Omental fat pad (tissue), 4 donors: ENCODE results near the gene MYO15B. TPM values are rescaled to one million over a fixed set of nuclear protein-coding genes. Genes with fewer than 3 reads are reported as not detected.

ENCODE experiments used
- ATAC-seq: fragments of 150-250 bp; one replicate; pipeline ENCODE4 v1.9.1; 2016; ENCODE audit warnings: mild to moderate bottlenecking, moderate library complexity; ENCODE audit not compliant: low FRiP score
- DNase-seq: peaks from one replicate; pipeline ENCODE4 v3.0.0-alpha.2; 2019; ENCODE audit warnings: low spot score
- total RNA-seq, 4 donors: library from RNA; depleted of rRNA; stranded (reverse); fragments of >200 nt; gene quantifications; one replicate each; pipeline ENCODE4 v1.1.0, GENCODE V29; 2016
- TF ChIP-seq, protein P1 (sequence below), 3 donors: fragments of 450-650 bp; IDR thresholded peaks; one replicate each; pipeline ENCODE4 v1.5.1; 2016 to 2017; ENCODE audit warnings: antibody characterized with exemption in 3 of 3, mild to moderate bottlenecking in 3 of 3, moderate library complexity in 2 of 3

Gene MYO15B
- total RNA-seq, 4 donors from 2014 or later, result 58.4 to 187 (median 74.3) TPM

- TF ChIP-seq, protein P1, sequence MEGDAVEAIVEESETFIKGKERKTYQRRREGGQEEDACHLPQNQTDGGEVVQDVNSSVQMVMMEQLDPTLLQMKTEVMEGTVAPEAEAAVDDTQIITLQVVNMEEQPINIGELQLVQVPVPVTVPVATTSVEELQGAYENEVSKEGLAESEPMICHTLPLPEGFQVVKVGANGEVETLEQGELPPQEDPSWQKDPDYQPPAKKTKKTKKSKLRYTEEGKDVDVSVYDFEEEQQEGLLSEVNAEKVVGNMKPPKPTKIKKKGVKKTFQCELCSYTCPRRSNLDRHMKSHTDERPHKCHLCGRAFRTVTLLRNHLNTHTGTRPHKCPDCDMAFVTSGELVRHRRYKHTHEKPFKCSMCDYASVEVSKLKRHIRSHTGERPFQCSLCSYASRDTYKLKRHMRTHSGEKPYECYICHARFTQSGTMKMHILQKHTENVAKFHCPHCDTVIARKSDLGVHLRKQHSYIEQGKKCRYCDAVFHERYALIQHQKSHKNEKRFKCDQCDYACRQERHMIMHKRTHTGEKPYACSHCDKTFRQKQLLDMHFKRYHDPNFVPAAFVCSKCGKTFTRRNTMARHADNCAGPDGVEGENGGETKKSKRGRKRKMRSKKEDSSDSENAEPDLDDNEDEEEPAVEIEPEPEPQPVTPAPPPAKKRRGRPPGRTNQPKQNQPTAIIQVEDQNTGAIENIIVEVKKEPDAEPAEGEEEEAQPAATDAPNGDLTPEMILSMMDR (IDR thresholded peaks at IDR 0.05), result no peak
- ATAC-seq (no peak), DNase-seq (no peak)
These were observed 41.4 kb upstream of the MYO15B start for GRCh38 chr17:75546181-75546580.

DNA sequence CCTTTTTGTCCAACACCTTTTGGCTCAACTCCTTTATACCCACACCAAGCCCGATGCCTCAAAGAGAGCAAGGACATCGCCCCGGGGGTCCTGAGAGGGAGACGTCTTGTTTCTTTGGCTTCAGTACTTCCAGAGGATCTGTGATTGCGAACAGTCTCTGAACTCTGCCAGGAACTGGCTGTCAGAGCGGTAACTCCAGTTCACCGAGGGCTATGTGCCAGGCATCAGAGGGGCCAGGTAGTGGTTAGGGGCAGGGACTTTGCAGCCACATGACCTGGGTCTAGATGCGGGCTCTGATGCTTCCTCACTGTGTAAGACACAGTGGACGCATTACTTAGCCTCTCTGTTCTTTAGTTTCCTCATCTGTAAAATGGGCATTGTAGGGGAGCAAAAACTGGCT, 40.5 kb upstream of the MYO15B start:
- ATAC-seq, result no peak
- TF ChIP-seq, protein P1 (IDR thresholded peaks at IDR 0.05), result no peak
- DNase-seq, result no peak

DNA sequence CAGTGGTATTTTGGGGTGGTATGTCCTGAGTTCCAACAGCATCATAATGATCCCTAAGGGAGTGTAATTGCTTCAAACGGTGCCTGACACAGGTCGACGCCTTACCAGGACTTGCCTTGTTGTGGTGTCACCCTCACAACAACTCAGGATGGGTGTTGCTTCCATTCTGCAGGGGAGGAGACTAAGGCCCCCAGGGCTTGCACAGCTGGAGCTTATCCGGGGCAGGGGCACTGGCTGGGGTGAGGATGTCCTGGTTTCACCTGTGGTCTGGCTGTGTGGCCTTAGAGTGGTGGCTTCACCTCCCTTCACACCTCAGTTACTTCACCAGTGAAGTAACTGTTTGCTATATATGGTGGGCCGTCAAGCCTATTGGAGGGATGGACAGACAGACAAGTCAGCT, 38.8 kb upstream of the MYO15B start:
- no peak for DNase-seq
- TF ChIP-seq, protein P1 (IDR thresholded peaks at IDR 0.05), result no peak
- no peak for ATAC-seq

DNA sequence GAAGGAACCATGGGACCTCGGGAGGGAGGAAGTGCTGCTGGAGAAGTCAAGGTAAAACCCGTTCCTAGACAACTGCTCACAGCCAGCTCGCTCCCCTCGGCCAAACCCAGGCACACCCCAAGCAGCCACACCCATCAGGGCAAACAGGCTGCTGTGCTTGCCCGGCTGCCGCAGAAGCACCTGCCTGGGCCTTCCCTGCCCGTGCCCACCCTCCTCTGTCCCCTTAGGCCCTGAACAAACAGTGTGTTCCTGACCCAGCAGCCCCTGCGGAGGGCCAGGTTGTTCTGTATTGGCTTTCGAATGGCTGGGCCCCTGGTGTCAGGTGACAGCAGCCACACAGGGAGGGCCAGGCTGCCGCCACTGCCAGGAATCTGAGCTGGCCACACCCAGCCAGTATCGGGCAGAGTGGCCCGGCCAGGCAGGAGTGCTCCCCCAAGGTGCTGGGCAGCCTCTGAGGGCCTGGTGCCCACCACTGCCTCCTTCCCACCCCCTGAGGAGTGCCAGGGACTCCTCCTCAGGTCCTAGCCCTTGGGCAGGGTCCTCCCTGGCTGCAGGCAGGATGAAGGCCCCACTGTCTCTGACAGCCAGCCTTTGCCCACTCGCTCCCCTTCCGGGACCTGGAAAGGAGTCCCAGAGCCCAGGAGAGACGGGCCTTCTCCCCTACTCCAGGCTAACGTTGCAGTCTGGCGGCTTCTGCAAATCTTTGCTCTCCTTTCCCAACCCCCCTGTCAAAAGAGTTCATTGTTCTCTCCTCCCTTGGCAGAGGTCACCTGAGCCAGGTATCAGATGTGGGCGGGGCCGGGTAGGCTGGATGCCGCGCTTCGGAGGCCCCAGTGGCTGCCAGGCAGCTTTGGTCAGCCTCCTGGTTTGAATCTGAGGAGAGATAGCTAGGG, 38.1 kb upstream of the MYO15B start:
- ATAC-seq, result no peak
- TF ChIP-seq, protein P1 (IDR thresholded peaks at IDR 0.05), result no peak

DNA sequence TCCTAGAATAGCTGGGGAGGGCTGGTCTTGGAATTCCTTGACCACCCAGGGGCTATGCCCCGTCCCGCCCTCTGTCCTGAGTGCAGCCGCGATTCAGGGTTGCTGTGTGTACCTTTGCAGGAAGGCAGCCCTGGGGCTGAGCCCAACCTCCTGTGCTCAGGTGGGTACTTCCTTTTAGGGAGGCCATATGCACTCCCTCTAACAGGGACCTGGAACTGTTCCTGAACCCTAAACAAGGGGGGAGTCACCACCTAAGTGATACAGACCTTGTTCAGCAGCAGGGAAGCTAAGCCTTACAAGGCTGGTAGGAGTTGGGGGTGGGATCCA, 37.5 kb upstream of the MYO15B start:
- ATAC-seq (no peak), DNase-seq (no peak)
- TF ChIP-seq, protein P1 (IDR thresholded peaks at IDR 0.05), result no peak

More for the DNA sequence above, 38.1 kb upstream of the MYO15B start:
- DNase-seq, result no peak

DNA sequence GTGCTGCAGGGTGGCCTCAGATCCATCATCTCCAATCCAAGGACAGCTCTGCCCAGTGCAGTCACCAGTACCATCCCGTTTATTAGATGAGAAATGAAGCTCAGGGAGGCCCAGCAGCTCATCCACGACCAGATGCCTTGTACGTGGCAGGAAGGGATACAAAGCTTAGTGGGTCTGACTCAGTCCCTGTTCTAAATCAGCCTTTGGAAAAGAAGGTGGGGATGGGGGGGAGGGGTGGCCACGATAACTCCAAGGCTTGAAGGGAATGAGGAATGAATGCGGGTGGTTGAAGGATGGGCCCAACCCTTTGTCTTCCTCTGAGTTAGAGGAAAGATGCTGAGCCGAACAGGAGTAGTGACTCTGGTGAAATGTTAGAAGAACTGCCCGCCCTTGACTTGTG, 36.3 kb upstream of the MYO15B start:
- DNase-seq, result no peak
- TF ChIP-seq, protein P1 (IDR thresholded peaks at IDR 0.05), result no peak
- ATAC-seq, result no peak
